Suprapubic skin (tissue), 3 donors: ENCODE results near the gene MCOLN2.

Experiments
- CTCF ChIP-seq, 2 donors: fragments of 200-600 bp in 1 of 2; fragments of 450-650 bp in 1 of 2; sonication (generic) in 1 of 2; IDR thresholded peaks; one replicate each; pipeline ENCODE4 v1.5.1; 2016 to 2019; ENCODE audit warnings: antibody characterized with exemption in 2 of 2, mild to moderate bottlenecking in 1 of 2, moderate library complexity in 1 of 2
- EP300 ChIP-seq: sonication (generic); formaldehyde crosslinking; IDR thresholded peaks from one replicate; pipeline ENCODE4 v1.6.1; 2017; ENCODE audit warnings: antibody characterized with exemption

DNA sequence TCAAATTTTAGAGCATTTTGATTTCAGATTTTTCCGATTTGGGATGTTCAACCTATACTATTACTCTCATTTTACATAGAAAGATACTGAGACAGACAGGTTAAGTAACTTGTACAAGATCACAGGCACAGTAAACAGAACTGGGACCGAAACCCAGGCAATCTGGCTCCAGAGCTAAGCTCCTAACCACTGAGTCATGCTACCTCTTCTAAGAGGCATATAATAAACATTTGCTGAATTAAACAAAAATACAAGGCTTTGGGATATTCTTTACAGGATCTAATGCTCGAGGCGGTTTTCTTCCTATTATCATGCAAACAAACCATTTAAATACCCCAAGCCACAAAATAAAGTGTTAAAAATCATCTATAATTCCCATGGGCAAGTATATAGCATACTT is 50.3 kb downstream of the MCOLN2 start:
- no peak for TF ChIP-seq CTCF (IDR thresholded peaks at IDR 0.05)
- no peak for TF ChIP-seq EP300
